ENCODE data around the gene IL1RL2.

IL1RL2 gene

GRCh38 chr2:102158011-102158755 is 28.6 kb upstream of the IL1RL2 start:
- in situ Hi-C loops (cut with HindIII; ENCODE audit: low sequenced_read_pairs), result no loop called here

GRCh38 chr2:102159295-102159694 is 27.5 kb upstream of the IL1RL2 start:
- in situ Hi-C loops (cut with HindIII; ENCODE audit: low sequenced_read_pairs), result no loop called here

- in situ Hi-C loops (cut with HindIII; ENCODE audit: low sequenced_read_pairs), result no loop called here
Measured at GRCh38 chr2:102166189-102166845, 20.5 kb upstream of the IL1RL2 start.

- in situ Hi-C loops (cut with HindIII; ENCODE audit: low sequenced_read_pairs), result no loop called here
Measured at GRCh38 chr2:102168026-102168771, 18.6 kb upstream of the IL1RL2 start.

- in situ Hi-C loops (cut with HindIII; ENCODE audit: low sequenced_read_pairs), result no loop called here
Measured at GRCh38 chr2:102171946-102172345, 14.9 kb upstream of the IL1RL2 start.

- in situ Hi-C loops (cut with HindIII; ENCODE audit: low sequenced_read_pairs), result no loop called here
Measured at GRCh38 chr2:102172745-102173144, 14.1 kb upstream of the IL1RL2 start.

GRCh38 chr2:102176172-102176571 is 10.7 kb upstream of the IL1RL2 start:
- in situ Hi-C loops (cut with HindIII; ENCODE audit: low sequenced_read_pairs), result no loop called here

GRCh38 chr2:102177814-102178478 is 8.9 kb upstream of the IL1RL2 start:
- in situ Hi-C loops (cut with HindIII; ENCODE audit: low sequenced_read_pairs), result no loop called here

GRCh38 chr2:102179061-102179460 is 7.8 kb upstream of the IL1RL2 start:
- in situ Hi-C loops (cut with HindIII; ENCODE audit: low sequenced_read_pairs), result no loop called here

- in situ Hi-C loops (cut with HindIII; ENCODE audit: low sequenced_read_pairs), result no loop called here
Measured at GRCh38 chr2:102179788-102180686, 6.8 kb upstream of the IL1RL2 start.

- in situ Hi-C loops (cut with HindIII; ENCODE audit: low sequenced_read_pairs), result no loop called here
Measured at GRCh38 chr2:102180687-102180999, 6.2 kb upstream of the IL1RL2 start.

- in situ Hi-C loops (cut with HindIII; ENCODE audit: low sequenced_read_pairs), result no loop called here
Measured at GRCh38 chr2:102181376-102181775, 5.4 kb upstream of the IL1RL2 start.

- in situ Hi-C loops (cut with HindIII; ENCODE audit: low sequenced_read_pairs), result no loop called here
Measured at GRCh38 chr2:102181919-102182635, 4.7 kb upstream of the IL1RL2 start.

- in situ Hi-C loops (cut with HindIII; ENCODE audit: low sequenced_read_pairs), result no loop called here
Measured at GRCh38 chr2:102184018-102184417, 2.8 kb upstream of the IL1RL2 start.

GRCh38 chr2:102184568-102184967 is 2.3 kb upstream of the IL1RL2 start:
- in situ Hi-C loops (cut with HindIII; ENCODE audit: low sequenced_read_pairs), result no loop called here

- in situ Hi-C loops (cut with HindIII; ENCODE audit: low sequenced_read_pairs), result no loop called here
Measured at GRCh38 chr2:102185347-102185746, 1.5 kb upstream of the IL1RL2 start.

GRCh38 chr2:102187496-102188150 is 800 bp downstream of the IL1RL2 start:
- in situ Hi-C loops (cut with HindIII; ENCODE audit: low sequenced_read_pairs), result no loop called here

- in situ Hi-C loops (cut with HindIII; ENCODE audit: low sequenced_read_pairs), result no loop called here
Measured at GRCh38 chr2:102190430-102191107, 3.7 kb downstream of the IL1RL2 start.

GRCh38 chr2:102191501-102191900 is 4.7 kb downstream of the IL1RL2 start:
- in situ Hi-C loops (cut with HindIII; ENCODE audit: low sequenced_read_pairs), result no loop called here
